GM18502 (cell line): Measurements from ENCODE around the gene TPRN.

ENCODE experiments used
- ATAC-seq: cut with Tn5 transposase; IDR thresholded peaks from one replicate; pipeline ENCODE4 v1.9.1; 2021; ENCODE audit warnings: mild to moderate bottlenecking; ENCODE audit not compliant: unreplicated experiment, poor library complexity

The TPRN gene

DNA sequence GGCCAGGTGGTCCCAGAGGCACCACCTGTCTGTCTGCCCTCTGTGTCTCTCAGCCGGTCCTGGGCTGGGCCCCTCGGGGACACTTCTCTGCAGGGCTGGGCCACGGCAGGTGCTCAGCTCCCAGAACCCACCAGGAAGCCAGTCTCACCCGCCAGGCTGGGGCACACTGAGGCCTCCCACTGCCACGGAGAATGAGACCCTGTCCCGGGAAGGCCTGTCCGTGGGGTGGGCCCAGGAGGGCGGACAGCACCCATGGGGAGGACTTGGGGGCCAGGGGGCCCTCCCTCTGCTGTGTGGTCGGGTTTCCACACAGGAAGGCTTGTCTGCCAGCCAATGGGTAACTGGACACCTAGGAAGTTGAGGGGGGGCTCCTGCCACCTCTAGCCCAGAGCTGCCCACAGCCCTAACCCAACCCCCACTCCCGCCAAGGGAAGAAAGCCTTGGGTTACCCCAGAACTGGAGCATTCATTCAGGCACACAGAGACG lies 36.4 kb upstream of the TPRN start:
- no peak for ATAC-seq

DNA sequence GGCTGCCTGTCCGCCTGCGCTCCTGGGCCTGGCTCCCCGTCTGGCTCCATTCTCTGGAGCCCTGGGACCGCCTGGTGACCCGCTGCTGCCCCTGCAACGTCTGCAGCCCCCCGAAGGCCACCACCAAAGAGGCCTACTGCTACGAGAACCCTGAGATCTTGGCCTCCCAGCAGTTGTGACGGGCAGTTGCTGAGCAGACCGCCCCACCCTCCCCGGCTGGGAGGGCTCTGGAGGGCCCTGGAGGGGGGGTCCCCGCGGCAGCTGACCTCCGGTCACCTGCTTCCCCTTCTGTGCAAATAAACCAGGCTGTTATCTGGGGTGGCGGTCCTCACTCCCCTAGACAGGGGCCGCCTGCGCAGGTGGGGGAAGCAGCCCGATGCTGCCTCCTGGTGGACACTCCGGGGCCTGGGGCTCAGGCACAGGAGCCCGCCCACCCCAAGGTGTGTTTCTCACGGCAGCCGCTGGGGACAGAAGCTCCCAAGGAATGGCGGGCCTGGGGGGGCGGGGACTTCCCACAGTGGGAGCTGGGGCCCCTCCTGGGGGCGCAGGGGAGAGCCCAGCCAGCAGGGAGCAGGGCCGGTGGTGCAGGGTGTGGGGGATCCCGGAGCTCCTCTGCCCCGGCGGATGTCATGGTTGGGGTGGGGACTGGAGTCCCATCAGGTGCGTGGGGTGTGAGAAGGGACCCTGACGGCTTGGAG lies 35.8 kb upstream of the TPRN start:
- no peak for ATAC-seq

DNA sequence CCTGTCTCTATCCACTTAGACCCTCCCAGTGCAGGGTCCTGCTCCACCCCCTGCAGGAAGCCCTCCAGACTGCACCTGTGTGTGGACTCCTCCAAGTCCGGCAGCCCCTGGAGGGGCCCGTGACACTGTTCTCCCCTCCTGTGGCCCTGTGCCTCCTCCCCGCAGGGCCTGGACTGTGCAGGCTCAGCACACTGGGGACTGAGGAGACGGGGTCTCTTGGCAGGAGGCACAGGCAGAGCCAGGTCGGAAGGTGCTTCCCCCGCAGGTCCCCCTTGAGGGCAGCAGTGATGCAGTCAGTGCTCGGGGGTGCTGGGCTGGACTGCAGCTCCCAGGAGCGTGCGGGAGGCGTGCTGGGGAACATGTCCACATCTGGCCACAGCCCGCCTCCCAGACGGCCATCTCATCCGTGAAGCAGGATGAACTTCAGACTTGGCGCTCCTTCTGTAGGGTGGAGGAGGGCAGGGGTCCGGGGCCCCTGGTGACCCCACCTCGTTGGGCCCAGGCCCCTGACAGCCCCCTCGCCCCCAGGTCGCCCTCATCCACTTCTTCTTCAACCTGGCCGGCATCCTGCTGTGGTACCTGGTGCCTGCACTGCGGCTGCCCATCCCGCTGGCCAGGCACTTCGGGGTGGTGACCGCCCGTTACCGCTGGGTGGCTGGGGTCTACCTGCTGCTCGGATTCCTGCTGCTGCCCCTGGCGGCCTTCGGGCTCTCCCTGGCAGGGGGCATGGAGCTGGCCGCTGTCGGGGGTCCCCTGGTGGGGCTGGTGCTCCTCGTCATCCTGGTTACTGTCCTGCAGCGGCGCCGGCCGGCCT lies 35.1 kb upstream of the TPRN start:
- no peak for ATAC-seq

DNA sequence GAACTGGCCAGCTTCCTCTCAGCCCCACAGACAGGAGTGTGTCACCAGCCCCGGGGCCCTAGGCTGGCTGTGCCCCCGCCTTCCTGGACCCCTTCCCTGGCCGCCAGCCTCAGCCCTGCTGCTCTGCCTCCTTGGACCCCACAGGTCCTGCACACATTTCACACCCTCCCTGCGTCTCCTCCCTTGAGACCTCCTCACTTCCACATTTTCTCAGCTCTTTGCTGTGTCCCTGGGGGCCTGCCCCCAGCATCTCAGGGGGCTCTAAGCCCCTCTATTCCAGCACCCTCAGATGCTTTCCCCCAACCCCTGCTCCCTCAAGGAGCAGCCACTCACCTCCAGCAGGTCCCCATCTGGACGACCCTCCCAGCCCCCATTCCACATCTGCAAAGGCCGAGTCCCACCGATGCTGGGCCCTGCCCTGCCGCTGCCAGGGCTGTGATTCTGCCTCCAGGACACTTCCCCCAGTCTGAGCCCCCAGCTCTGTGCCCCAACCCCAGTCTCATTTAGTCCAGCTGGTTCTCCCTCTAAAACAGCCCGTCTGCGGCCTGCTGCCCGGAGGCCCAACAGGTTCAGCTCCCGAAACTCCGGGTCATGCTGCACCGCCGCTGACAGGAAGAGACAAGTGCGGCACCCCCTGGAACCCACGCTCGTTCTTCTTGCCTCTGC lies 34.4 kb upstream of the TPRN start:
- ATAC-seq: no peak

GRCh38 chr9:137234055-137234697 lies 33.6 kb upstream of the TPRN start:
- no peak for ATAC-seq

DNA sequence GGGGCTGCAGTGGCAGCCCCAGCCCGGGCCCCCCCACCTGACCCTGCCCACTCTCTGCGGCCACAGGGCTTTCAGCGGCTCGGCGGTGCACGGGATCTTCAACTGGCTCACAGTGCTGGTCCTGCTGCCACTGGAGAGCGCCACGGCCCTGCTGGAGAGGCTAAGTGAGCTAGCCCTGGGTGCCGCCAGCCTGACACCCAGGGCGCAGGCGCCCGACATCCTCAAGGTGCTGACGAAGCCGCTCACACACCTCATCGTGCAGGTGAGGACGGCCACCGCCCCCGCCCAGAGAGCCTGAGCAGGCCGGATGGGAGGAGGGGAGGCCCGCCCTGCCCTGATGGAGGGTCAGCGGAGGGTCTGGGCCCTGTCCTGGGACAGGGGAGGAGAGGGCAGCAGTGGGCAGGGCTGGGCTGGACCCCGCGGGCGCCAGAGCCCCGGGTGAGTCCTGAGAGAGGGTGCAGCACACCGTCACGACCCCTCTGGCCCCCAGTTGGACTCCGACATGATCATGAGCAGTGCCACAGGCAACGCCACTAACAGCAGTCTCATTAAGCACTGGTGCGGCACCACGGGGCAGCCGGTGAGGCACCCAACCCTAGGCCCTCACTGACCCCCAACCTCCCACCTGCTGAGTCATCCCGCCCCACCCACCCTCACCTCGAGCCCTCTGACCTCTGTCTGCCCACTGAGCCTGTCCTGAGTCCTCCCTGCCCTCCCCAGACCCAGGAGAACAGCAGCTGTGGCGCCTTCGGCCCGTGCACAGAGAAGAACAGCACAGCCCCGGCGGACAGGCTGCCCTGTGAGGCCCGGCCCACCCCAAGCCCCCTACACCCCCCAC lies 32.8 kb upstream of the TPRN start:
- no peak for ATAC-seq

DNA sequence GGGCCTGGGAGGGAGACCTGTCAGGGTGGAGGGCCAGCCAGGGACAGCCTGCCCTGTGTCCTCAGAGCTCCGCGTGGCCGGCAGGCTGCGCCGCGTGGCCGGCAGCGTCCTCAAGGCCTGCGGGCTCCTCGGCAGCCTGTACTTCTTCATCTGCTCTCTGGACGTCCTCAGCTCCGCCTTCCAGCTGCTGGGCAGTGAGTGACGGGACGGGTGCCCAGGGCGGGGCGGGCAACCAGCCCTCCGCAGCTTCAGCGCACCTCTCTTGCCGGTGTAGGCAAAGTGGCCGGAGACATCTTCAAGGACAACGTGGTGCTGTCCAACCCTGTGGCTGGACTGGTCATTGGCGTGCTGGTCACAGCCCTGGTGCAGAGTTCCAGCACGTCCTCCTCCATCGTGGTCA lies 32.0 kb upstream of the TPRN start:
- ATAC-seq: no peak

DNA sequence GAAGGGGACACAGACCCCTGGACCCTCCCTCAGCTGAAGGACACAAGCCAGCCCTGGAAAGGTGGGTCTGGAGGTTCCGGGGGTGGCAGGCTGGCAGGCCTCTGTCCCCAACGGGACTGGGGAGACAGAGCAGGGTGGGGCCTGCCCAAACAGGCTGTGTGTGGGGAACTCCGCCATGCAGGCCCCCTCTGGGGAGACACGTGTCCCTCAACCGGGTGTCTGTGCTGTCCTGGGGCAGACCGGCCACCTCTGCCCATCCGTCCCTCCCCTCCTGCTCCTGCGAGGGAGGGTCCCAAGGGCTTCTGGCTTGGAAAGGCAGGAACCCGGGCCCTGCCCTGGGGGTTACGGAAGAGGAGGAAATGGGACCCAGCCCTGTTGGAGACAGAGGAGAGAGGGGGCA lies 31.6 kb upstream of the TPRN start:
- no peak for ATAC-seq

DNA sequence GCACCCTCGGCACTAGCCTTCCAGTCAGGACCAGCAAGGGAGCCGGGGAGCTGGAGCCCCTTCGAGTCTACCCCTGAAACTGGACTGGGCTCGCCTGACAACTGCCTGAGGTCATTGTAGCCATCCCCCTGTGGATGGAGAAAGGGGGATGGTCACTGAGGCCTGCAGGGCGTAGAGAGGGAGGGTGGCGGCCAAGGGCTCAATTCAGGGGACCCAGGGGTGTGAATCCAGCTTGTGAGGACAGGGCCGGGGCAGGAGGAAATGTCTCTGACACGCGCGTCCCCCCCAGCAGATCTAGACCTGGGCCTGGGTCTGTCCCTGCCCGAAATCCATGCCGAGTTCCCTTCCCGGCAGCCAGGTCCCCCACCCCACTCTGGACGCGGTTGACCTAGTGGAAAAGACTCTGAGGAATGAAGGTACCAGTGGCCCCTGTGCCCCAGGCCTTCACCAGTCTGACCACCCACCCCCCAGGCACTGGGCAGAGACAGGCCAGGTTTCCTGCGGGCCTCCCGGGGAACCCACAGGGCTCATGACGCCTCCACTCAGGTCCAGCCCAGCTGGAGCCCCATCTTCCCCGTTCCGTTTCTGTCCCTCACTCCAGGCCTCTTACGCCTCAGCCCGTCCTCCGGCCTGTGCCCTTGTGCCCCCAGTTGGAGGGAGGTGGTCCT lies 31.0 kb upstream of the TPRN start:
- no peak for ATAC-seq

DNA sequence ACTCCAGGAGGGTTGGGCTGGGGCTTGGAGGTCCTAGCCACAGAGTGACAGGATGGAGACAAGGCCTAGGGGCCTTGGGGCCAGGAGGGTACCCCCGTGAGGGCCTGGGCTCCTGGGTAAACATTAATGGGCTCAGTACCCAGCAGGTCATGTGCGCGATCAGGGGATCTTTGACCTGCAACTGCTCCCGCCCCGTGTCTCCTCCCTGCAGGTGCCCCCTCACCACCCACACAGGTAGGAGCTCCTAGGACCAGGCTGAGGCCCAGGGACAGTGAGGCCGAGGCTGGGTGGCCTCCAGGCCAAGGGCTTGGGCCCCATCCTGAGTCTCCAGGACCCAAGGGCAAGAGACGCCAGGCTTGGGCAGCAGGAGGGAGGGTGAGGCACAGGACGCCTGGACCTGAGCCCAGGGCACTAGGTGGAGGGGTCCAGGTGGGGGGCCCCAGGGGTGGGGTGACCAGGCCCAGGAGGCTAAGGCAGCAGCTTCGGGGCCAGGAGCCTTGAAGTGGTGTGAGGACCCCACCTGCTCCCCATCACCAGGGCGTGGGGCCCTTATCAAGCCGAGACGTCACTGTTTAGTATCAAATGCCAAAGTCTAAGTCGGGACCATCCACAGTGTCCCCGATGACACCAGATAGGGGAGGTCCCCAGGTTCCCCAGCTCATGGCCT lies 30.3 kb upstream of the TPRN start, which contains the start of gene SLC34A3:
Gene SLC34A3 (plus strand): TSS at position 197 of the 667 bp plus-strand sequence. CDS start 802 bp downstream, outside the sequence.
- no peak for ATAC-seq

DNA sequence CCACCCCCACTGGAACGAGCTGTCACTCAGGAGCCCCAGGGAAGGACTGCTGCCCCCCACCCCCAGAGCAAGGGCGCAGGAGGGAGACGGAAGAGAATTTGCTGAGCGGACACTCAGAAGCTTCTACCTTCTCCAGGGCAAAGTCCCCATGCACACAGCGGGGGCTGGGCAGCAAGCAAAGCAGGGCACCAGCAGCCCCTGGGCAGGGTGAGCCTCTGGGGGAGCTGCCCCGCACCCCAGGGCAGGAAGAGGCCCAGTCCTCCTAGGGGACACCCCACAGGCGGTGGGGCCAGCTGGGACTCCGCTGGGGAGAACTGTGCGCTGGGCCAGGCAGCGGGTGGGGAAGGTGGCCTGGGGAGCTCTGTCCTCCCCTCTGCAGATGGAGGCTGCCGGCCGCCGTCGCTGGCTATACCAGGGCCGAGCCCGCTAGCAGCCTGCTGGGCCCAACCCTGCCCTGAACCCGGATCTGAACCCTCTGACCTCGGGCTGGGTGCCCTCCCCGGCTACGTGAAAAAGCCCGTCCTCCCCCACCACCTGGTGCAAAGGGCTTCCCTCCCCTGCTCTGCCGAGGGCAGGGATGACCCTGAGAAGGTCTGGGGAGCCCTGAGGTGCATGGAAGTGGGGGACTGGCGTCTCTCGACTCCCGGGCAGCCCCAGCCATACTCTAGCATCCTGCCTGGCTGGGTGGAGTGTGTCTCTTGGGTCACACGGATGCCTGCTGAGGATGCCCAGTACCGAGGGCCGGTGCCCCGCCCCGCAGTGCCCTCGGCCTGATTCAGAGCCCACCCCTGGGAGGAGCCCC lies 29.6 kb upstream of the TPRN start:
- no peak for ATAC-seq

GRCh38 chr9:137228968-137229896 lies 28.7 kb upstream of the TPRN start:
- no peak for ATAC-seq

- no peak for ATAC-seq
These were observed 28.0 kb upstream of the TPRN start for GRCh38 chr9:137228506-137228967.

GRCh38 chr9:137227853-137228505 lies 27.4 kb upstream of the TPRN start:
- ATAC-seq: no peak

- ATAC-seq: no peak
These were observed 26.7 kb upstream of the TPRN start, which contains the start of gene RNF224 for GRCh38 chr9:137227054-137227852. TSS of gene RNF224 (plus strand) at chr9:137227502. CDS start at chr9:137228336, 834 bp downstream.
